ENCODE data around the gene STK39.
A peak's percentile ranks its signal among the peaks of the same experiment; 100 is the strongest.
"Not testable (repeated sequence)": the region's sequence is repeated elsewhere in the genome, so short reads cannot be mapped to it uniquely, and the experiment has no call there.

Gene STK39
- 24.4 to 32.0 reads per million in 2 experiments for total RNA-seq

GRCh38 chr2:168247341-168248261 lies at the start of gene STK39:
Gene STK39, minus strand, starts transcription at chr2:168247595. Its CDS starts 160 bp downstream, at chr2:168247435.
- peak; percentile 67 for DNase-seq (ENCODE audit: low read depth)

- DNase-seq (ENCODE audit: low read depth): no peak
These were observed 47.7 kb upstream of the STK39 start for GRCh38 chr2:168295051-168295450.

GRCh38 chr2:168294409-168294808 lies 47.0 kb upstream of the STK39 start:
- DNase-seq (ENCODE audit: low read depth): no peak

GRCh38 chr2:168293766-168294165 lies 46.4 kb upstream of the STK39 start:
- no peak for DNase-seq (ENCODE audit: low read depth)

- no peak for DNase-seq (ENCODE audit: low read depth)
These were observed 43.0 kb upstream of the STK39 start for GRCh38 chr2:168290391-168290790.

- DNase-seq (ENCODE audit: low read depth): no peak
These were observed 42.5 kb upstream of the STK39 start for GRCh38 chr2:168289880-168290279.

GRCh38 chr2:168286535-168286934 lies 39.1 kb upstream of the STK39 start:
- DNase-seq (ENCODE audit: low read depth): no peak

GRCh38 chr2:168278424-168278888 lies 31.1 kb upstream of the STK39 start:
- no peak for DNase-seq (ENCODE audit: low read depth)

- no peak for DNase-seq (ENCODE audit: low read depth)
These were observed 29.9 kb upstream of the STK39 start for GRCh38 chr2:168277276-168277675.

GRCh38 chr2:168272225-168272624 lies 24.8 kb upstream of the STK39 start:
- no peak for DNase-seq (ENCODE audit: low read depth)

GRCh38 chr2:168262926-168263325 lies 15.5 kb upstream of the STK39 start:
- DNase-seq (ENCODE audit: low read depth): not testable (repeated sequence)

- no peak for DNase-seq (ENCODE audit: low read depth)
These were observed 9.1 kb upstream of the STK39 start for GRCh38 chr2:168256448-168256847.

GRCh38 chr2:168255866-168256265 lies 8.5 kb upstream of the STK39 start:
- no peak for DNase-seq (ENCODE audit: low read depth)

GRCh38 chr2:168255103-168255502 lies 7.7 kb upstream of the STK39 start:
- DNase-seq (ENCODE audit: low read depth): no peak

- no peak for DNase-seq (ENCODE audit: low read depth)
These were observed 7.0 kb upstream of the STK39 start for GRCh38 chr2:168254158-168254935.

- no peak for DNase-seq (ENCODE audit: low read depth)
These were observed 6.0 kb upstream of the STK39 start for GRCh38 chr2:168253379-168253778.

GRCh38 chr2:168252976-168253375 lies 5.6 kb upstream of the STK39 start:
- DNase-seq (ENCODE audit: low read depth): no peak

GRCh38 chr2:168246483-168247340 lies 683 bp downstream of the STK39 start:
- DNase-seq (ENCODE audit: low read depth): peak; percentile 73

- DNase-seq (ENCODE audit: low read depth): no peak
These were observed 1.3 kb downstream of the STK39 start for GRCh38 chr2:168246072-168246482.

GRCh38 chr2:168245074-168245825 lies 2.1 kb downstream of the STK39 start:
- no peak for DNase-seq (ENCODE audit: low read depth)

- DNase-seq (ENCODE audit: low read depth): peak; percentile 30
These were observed 3.1 kb downstream of the STK39 start for GRCh38 chr2:168244318-168244717.

Data from T follicular helper cell (primary cell).